IMR-90 (cell line): ENCODE measurements around the gene RPS28. TPM values are rescaled to one million over a fixed set of nuclear protein-coding genes. Genes with fewer than 3 reads are reported as not detected.
"Not testable (repeated sequence)": the region's sequence is repeated elsewhere in the genome, so short reads cannot be mapped to it uniquely, and the experiment has no call there.

Experiments used
- ATAC-seq: fragments of 200-7000 bp; cut with Tn5 transposase; 2 replicates; pipeline ENCODE4 v1.9.1; 2020; ENCODE audit warnings: low read depth, mild to moderate bottlenecking, moderate library complexity
- BruUV-seq: library from RNA; stranded (reverse); fragments of 400-500 nt; replicated peaks from 2 replicates; lab custom pipeline; 2021; lab: Mats Ljungman, UMichigan
- CTCF ChIA-PET: fragments of 300-600 bp; formaldehyde crosslinking; extraction: SDS; loops from one replicate; lab custom pipeline; 2021; ENCODE audit warnings: antibody characterized with exemption; lab: Yijun Ruan, JAX
- POLR2A ChIA-PET: fragments of 300-600 bp; sonication (Branson Sonifier 250); formaldehyde crosslinking; loops from one replicate; lab custom pipeline; 2022; ENCODE audit warnings: antibody characterized with exemption; ENCODE audit not compliant: unreplicated experiment; lab: Charles Lee
- DNase-seq: peaks from one replicate; pipeline ENCODE4 v3.0.0; 2013
- H2AFZ ChIP-seq: replicated peaks from 2 replicates; pipeline ENCODE3; 2013; ENCODE audit warnings: low read length, mild to moderate bottlenecking; ENCODE audit not compliant: poor library complexity
- H2AK5ac ChIP-seq: 2 replicates; pipeline ENCODE4 v1.6.1; 2013; ENCODE audit warnings: low read depth, low read length, inconsistent platforms
- H2AK9ac ChIP-seq: replicated peaks from 2 replicates; pipeline ENCODE3; 2013; ENCODE audit warnings: mild to moderate bottlenecking, low read depth, low read length, moderate library complexity; ENCODE audit not compliant: poor library complexity
- H2BK120ac ChIP-seq: 2 replicates; pipeline ENCODE4 v1.6.1; 2013; ENCODE audit warnings: low read depth, low read length, inconsistent platforms
- H2BK15ac ChIP-seq: 3 replicates; pipeline ENCODE4 v1.6.1; 2013; ENCODE audit warnings: low read depth, low read length, inconsistent platforms
- H2BK20ac ChIP-seq: 2 replicates; pipeline ENCODE4 v1.6.1; 2013; ENCODE audit warnings: low read depth, mild to moderate bottlenecking, inconsistent platforms, low read length, moderate library complexity
- H2BK5ac ChIP-seq: 2 replicates; pipeline ENCODE4 v1.6.1; 2013; ENCODE audit warnings: mild to moderate bottlenecking, low read depth, low read length, inconsistent platforms; ENCODE audit not compliant: poor library complexity, severe bottlenecking
- H3K14ac ChIP-seq: replicated peaks from 2 replicates; pipeline ENCODE4 v1.6.1; 2013; ENCODE audit warnings: low read depth, low read length, inconsistent platforms
- H3K18ac ChIP-seq: 2 replicates; pipeline ENCODE4 v1.6.1; 2013; ENCODE audit warnings: low read depth, low read length, control low read depth
- H3K23ac ChIP-seq: 2 replicates; pipeline ENCODE4 v1.6.1; 2013; ENCODE audit warnings: low read depth, low read length, inconsistent platforms
- H3K27ac ChIP-seq: 2 replicates; pipeline ENCODE4 v1.5.1; 2013; ENCODE audit warnings: mild to moderate bottlenecking, control low read depth, low read length; ENCODE audit not compliant: insufficient read depth
- H3K27me3 ChIP-seq: 2 replicates; pipeline ENCODE4 v1.6.1; 2013; ENCODE audit warnings: low read length; ENCODE audit not compliant: control insufficient read depth, insufficient read depth
- H3K36me3 ChIP-seq: 2 replicates; pipeline ENCODE4 v1.6.1; 2013; ENCODE audit warnings: low read length, mixed read lengths; ENCODE audit not compliant: control insufficient read depth, insufficient read depth
- H3K4ac ChIP-seq: 2 replicates; pipeline ENCODE4 v1.6.1; 2013; ENCODE audit warnings: low read depth, low read length, inconsistent platforms
- H3K4me1 ChIP-seq: 2 replicates; pipeline ENCODE4 v1.6.1; 2013; ENCODE audit warnings: low read length, mixed read lengths; ENCODE audit not compliant: control insufficient read depth, insufficient read depth
- H3K4me2 ChIP-seq: 2 replicates; pipeline ENCODE4 v1.6.1; 2013; ENCODE audit warnings: low read depth, mild to moderate bottlenecking, control low read depth, low read length, moderate library complexity
- H3K4me3 ChIP-seq: 2 replicates; pipeline ENCODE4 v1.5.1; 2013; ENCODE audit warnings: low read depth, mild to moderate bottlenecking, control low read depth, low read length, moderate library complexity; ENCODE audit not compliant: insufficient read depth
- H3K56ac ChIP-seq: 2 replicates; pipeline ENCODE4 v1.6.1; 2013; ENCODE audit warnings: low read length, inconsistent platforms; ENCODE audit not compliant: insufficient read depth; ENCODE audit errors: extremely low read depth
- H3K79me1 ChIP-seq, 2 experiments: 2 replicates each; pipeline ENCODE4 v1.6.1; 2013; ENCODE audit warnings: low read length in 2 of 2, inconsistent platforms in 1 of 2, low read depth in 1 of 2
- H3K9ac ChIP-seq: 2 replicates; pipeline ENCODE4 v1.6.1; 2013; ENCODE audit warnings: low read depth, low read length, control low read depth
- H3K9me1 ChIP-seq: 2 replicates; pipeline ENCODE4 v1.6.1; 2013; ENCODE audit warnings: low read length, inconsistent platforms; ENCODE audit not compliant: insufficient read depth
- H3K9me3 ChIP-seq: 2 replicates; pipeline ENCODE4 v1.6.1; 2013; ENCODE audit warnings: low read length; ENCODE audit not compliant: control insufficient read depth, insufficient read depth
- H4K20me1 ChIP-seq: 2 replicates; pipeline ENCODE4 v1.6.1; 2013; ENCODE audit warnings: low read length, inconsistent platforms; ENCODE audit not compliant: insufficient read depth
- H4K5ac ChIP-seq: 2 replicates; pipeline ENCODE4 v1.6.1; 2013; ENCODE audit warnings: mild to moderate bottlenecking, low read depth, low read length, control low read depth
- H4K8ac ChIP-seq, 2 experiments: 2 replicates each; pipeline ENCODE4 v1.6.1; 2013; ENCODE audit warnings: low read depth in 2 of 2, low read length in 2 of 2, control low read depth in 1 of 2, inconsistent platforms in 1 of 2
- H4K91ac ChIP-seq: 2 replicates; pipeline ENCODE4 v1.6.1; 2013; ENCODE audit warnings: low read depth, low read length, inconsistent platforms; ENCODE audit not compliant: insufficient read depth
- CEBPB ChIP-seq: IDR thresholded peaks from 2 replicates; pipeline ENCODE4 v1.6.1; 2012; ENCODE audit warnings: low read depth, low read length, improper control_type of control experiment
- MAZ ChIP-seq: IDR thresholded peaks from 2 replicates; pipeline ENCODE4 v1.6.1; 2012; ENCODE audit warnings: low read depth, mild to moderate bottlenecking, low read length, improper control_type of control experiment, moderate library complexity, borderline replicate concordance
- MXI1 ChIP-seq: IDR thresholded peaks from 2 replicates; pipeline ENCODE4 v1.6.1; 2012; ENCODE audit warnings: low read depth, mild to moderate bottlenecking, low read length, moderate library complexity, borderline replicate concordance
- WGBS, 2 experiments: methylation state at CpG; one replicate each; pipeline versions ENCODE4 v1.1.5 to v1.1.7; 2013; ENCODE audit warnings: missing lambda C conversion rate in 2 of 2; ENCODE audit not compliant: insufficient read length in 1 of 2; ENCODE audit errors: extremely low coverage in 2 of 2; 5-methylcytosine and 5-hydroxymethylcytosine counted together
- dilution Hi-C: fragments of 300-500 bp; cut with HindIII; formaldehyde crosslinking; loops from one replicate; pipeline ENCODE4 v1.14.3; 2018; ENCODE audit warnings: low sequenced_read_pairs; ENCODE audit not compliant: unreplicated experiment
- in situ Hi-C: fragments of 300-500 bp; cut with MboI; formaldehyde crosslinking; loops from 3 replicates; pipeline ENCODE4 v1.14.3; 2019; ENCODE audit warnings: low sequenced_read_pairs, inconsistent platforms, mixed read lengths
- intact Hi-C: fragments of 100-400 bp; cut with micrococcal nuclease; formaldehyde crosslinking; loops from 2 replicates; pipeline ENCODE4 v1.10.0; 2022
- polyA plus RNA-seq, 3 experiments: library from polyadenylated mRNA; depleted of rRNA; stranded (reverse); fragments of >200 nt; gene quantifications; 2 replicates each; pipeline ENCODE4 v1.2.3, GENCODE V29; 2012; ENCODE audit warnings: low replicate concordance in 1 of 3
- total RNA-seq: library from RNA; depleted of rRNA; stranded (reverse); fragments of >200 nt; gene quantifications from 2 replicates; pipeline ENCODE4 v1.2.3, GENCODE V29; 2012

Gene RPS28
- total and polyA plus RNA-seq, 2 of the 4 experiments (the other 2 are of a cell fraction) = 143 to 643 TPM

GRCh38 chr19:8310342-8311055 is 10.8 kb upstream of the RPS28 start (continued):
- no peak for TF ChIP-seq MXI1

- Histone ChIP-seq H2AK9ac (no peak overlapping the region), H2AK5ac (no peak overlapping the region), H3K56ac (no peak overlapping the region), H4K5ac (no peak overlapping the region), H3K14ac (no peak overlapping the region), H4K8ac (no peak overlapping the region), H3K27ac (no peak overlapping the region), H3K4ac (no peak overlapping the region), H3K18ac (no peak overlapping the region), H3K9me3 (no peaks in the 10 kb centered on the region), H3K4me1 (peaks cover 5% of the 10 kb centered on the region), H3K79me1 (peaks cover 6 to 9% of the 10 kb centered on the region in 2 experiments; a peak in 3 of 4 replicates), H3K4me2 (no peak overlapping the region), H3K9me1 (no peaks in the 10 kb centered on the region; the same call in 1 of the 2 replicates), H2BK20ac (no peak overlapping the region), H2BK15ac (no peak overlapping the region), H2BK5ac (no peak overlapping the region), H3K27me3 (no peaks in the 10 kb centered on the region), H3K4me3 (no peak overlapping the region), H3K9ac (no peak overlapping the region), H4K91ac (no peak overlapping the region), H3K36me3 (peaks cover 31% of the 10 kb centered on the region), H2BK120ac (no peak overlapping the region), H2AFZ (no peak overlapping the region), H3K23ac (no peak overlapping the region), H4K20me1 (no peaks in the 10 kb centered on the region)
- in situ Hi-C loops (no loop called here), intact Hi-C loops (no loop called here), dilution Hi-C loops (no loop called here)
- no peak for ATAC-seq
- TF ChIP-seq MAZ (no peak), MXI1 (no peak), CEBPB (no peak)
- no TSS peak for BruUV-seq
- DNase-seq = no peak
- 91% methylated on average over 8 of the region's 16 CpGs; no CpG with 5 or more reads in 1 of the 2 experiments for WGBS, 2 experiments
- POLR2A ChIA-PET = no interaction called here
- CTCF ChIA-PET = no interaction called here
These were observed 9.6 kb upstream of the RPS28 start for GRCh38 chr19:8311461-8312260.

- H3K56ac ChIP-seq, H3K23ac ChIP-seq, H3K14ac ChIP-seq, H4K20me1 ChIP-seq, H3K27ac ChIP-seq, BruUV-seq, H2BK20ac ChIP-seq, H2BK5ac ChIP-seq, H4K91ac ChIP-seq, H3K27me3 ChIP-seq, H3K18ac ChIP-seq, H3K9me1 ChIP-seq, POLR2A ChIA-PET, H4K8ac ChIP-seq, H2BK120ac ChIP-seq, intact Hi-C loops, H3K9ac ChIP-seq, H3K4me2 ChIP-seq, H4K5ac ChIP-seq, H3K4ac ChIP-seq, ATAC-seq, H2AFZ ChIP-seq, H3K4me3 ChIP-seq, dilution Hi-C loops, H3K4me1 ChIP-seq, H3K9me3 ChIP-seq, H2AK5ac ChIP-seq, H2AK9ac ChIP-seq, in situ Hi-C loops, H2BK15ac ChIP-seq, DNase-seq: not testable (repeated sequence)
- no CpG with 5 or more reads among the region's 11 CpGs for WGBS, 2 experiments
- CTCF ChIA-PET = interaction anchor here (0.6 kb wide), 1 partner anchor 792 kb away, joined by 3 read pairs; no protein-coding TSS in a partner anchor
- H3K36me3 ChIP-seq = peaks cover 29% of the 10 kb centered on the region
- peaks cover 5 to 12% of the 10 kb centered on the region in 2 experiments; a peak in 3 of 4 replicates for H3K79me1 ChIP-seq
These were observed 6.2 kb upstream of the RPS28 start for GRCh38 chr19:8314981-8315640.
